Fibroblast of the aortic adventitia (primary cell): ENCODE data around the gene ELMOD1. TPM values are rescaled to one million over a fixed set of nuclear protein-coding genes. Genes with fewer than 3 reads are reported as not detected.

ENCODE experiments used
- DNase-seq: peaks from one replicate; pipeline ENCODE4 v3.0.0-alpha.2; 2010; ENCODE audit warnings: low read depth
- H3K4me3 ChIP-seq: 2 replicates; pipeline ENCODE4 v1.5.1; 2011; ENCODE audit warnings: low read depth, mild to moderate bottlenecking, control low read depth, low read length, moderate library complexity
- CTCF ChIP-seq: IDR thresholded peaks from 2 replicates; pipeline ENCODE4 v1.5.1; 2011; ENCODE audit warnings: mild to moderate bottlenecking, low read length, control low read depth, inconsistent platforms; ENCODE audit not compliant: insufficient read depth
- total RNA-seq: library from RNA; depleted of rRNA; stranded (reverse); fragments of >200 nt; gene quantifications from 2 replicates; pipeline ENCODE4 v1.2.3, GENCODE V29; 2012; ENCODE audit warnings: low replicate concordance

The ELMOD1 gene
- total RNA-seq, 1 donor, result 0.36 TPM

- no peak for TF ChIP-seq CTCF
- DNase-seq, result no peak
- H3K4me3 ChIP-seq, result no peak overlapping the region
These were observed 69.1 kb downstream of the ELMOD1 start for GRCh38 chr11:107660066-107660465.

- DNase-seq, result no peak
- no peak for TF ChIP-seq CTCF
These were observed 70.7 kb downstream of the ELMOD1 start for GRCh38 chr11:107661656-107662055.

GRCh38 chr11:107665018-107665417, 74.1 kb downstream of the ELMOD1 start:
- DNase-seq, result no peak
- H3K4me3 ChIP-seq, result no peak overlapping the region
- no peak for TF ChIP-seq CTCF

More at GRCh38 chr11:107661656-107662055, 70.7 kb downstream of the ELMOD1 start:
- H3K4me3 ChIP-seq, result no peak overlapping the region

- TF ChIP-seq CTCF, result no peak
- no peak for DNase-seq
- no peak overlapping the region for H3K4me3 ChIP-seq
These were observed 76.1 kb downstream of the ELMOD1 start for GRCh38 chr11:107666911-107667613.

GRCh38 chr11:107669191-107669740, 78.3 kb downstream of the ELMOD1 start:
- no peak for DNase-seq
- H3K4me3 ChIP-seq, result no peak overlapping the region
- no peak for TF ChIP-seq CTCF

GRCh38 chr11:107669893-107670601, 79.1 kb downstream of the ELMOD1 start:
- TF ChIP-seq CTCF, result no peak
- no peak for DNase-seq
- no peak overlapping the region for H3K4me3 ChIP-seq
